ENCODE data around the gene VCL.

VCL gene

DNA sequence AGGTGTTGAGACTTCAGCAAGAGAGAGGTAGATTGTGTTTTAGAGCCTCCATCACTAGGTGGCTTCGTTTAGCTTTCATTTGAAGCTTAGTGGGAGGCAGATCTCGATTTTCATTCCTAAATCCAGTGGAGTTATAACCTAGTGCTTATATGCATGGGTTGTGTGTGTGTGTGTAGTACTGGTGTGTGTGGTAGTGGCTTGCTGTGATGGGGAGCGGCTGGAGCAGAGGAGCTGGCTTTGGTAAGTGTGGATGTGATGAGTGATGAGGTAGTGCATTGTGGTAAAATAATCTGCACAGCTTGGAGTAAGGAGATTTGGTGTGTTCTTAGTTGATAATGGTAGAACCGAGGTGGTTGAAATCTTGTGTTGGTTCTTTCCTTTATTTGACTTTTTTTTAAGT is 109.5 kb downstream of the VCL start:
- Mint-ChIP-seq H3K27ac (peak overlapping the region in 1 of 3 experiments; percentile 28), H3K4me1 (no peaks in the 10 kb centered on the region), H3K27me3 (ENCODE audit: low read depth) (no peaks in the 10 kb centered on the region)

DNA sequence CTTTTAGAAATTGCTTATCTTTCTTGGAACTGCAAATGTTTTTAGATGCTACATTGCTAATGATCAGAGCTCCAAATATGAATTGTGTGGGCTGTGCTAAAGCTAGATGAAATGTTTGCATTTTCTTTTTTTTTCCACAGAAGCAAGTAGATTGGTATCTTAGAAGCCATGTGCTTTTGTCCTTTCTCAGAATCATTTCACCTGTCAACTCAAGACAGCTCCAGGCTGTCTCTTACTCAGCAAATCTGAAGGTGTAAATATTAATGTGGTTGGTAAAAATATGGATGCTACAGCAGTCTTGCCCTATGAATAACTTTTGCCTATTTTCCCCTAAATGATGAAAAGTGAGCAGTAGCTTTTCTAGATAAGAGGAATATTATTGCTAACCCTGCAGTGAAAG is 111.5 kb downstream of the VCL start:
- no peaks in the 10 kb centered on the region for H3K9me3 Mint-ChIP-seq
- H3K36me3 Mint-ChIP-seq (ENCODE audit: low read depth) = peaks cover 88% of the 10 kb centered on the region
- no peaks in the 10 kb centered on the region for H3K27me3 Mint-ChIP-seq (ENCODE audit: low read depth)
- H3K27ac Mint-ChIP-seq = no peak overlapping the region
- no peaks in the 10 kb centered on the region for H3K4me1 Mint-ChIP-seq
- TF ChIP-seq CTCF (IDR thresholded peaks at IDR 0.05; ENCODE audit: unreplicated experiment in 3 of 3) = no peak
- H3K4me3 Mint-ChIP-seq = no peak overlapping the region

More for the DNA sequence above, 109.5 kb downstream of the VCL start:
- Mint-ChIP-seq H3K4me3 (no peak overlapping the region), H3K36me3 (ENCODE audit: low read depth) (peaks cover 90% of the 10 kb centered on the region), H3K9me3 (no peaks in the 10 kb centered on the region)
- no peak for TF ChIP-seq CTCF (IDR thresholded peaks at IDR 0.05; ENCODE audit: unreplicated experiment in 3 of 3)

DNA sequence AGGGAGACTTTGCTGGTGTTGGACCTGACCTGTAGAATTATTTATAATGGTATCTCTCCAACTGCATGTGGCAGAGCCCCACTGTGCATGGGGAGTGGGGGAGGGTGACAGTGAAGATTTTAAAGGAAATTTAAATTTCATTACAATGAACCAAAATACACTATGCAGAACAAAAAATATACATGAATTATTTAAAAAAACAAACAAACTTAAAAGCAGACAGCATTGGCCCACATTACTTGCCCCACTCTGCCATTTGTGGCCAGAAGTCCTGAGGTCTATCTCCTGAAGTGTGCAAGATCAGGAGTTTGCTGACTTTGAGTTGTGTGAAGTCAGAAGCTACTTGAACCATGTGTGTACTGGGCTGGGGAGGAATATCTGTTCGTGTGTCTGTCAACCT is 112.2 kb downstream of the VCL start:
- no peaks in the 10 kb centered on the region for H3K4me1 Mint-ChIP-seq
- H3K9me3 Mint-ChIP-seq = no peaks in the 10 kb centered on the region
- no peaks in the 10 kb centered on the region for H3K27me3 Mint-ChIP-seq (ENCODE audit: low read depth)

DNA sequence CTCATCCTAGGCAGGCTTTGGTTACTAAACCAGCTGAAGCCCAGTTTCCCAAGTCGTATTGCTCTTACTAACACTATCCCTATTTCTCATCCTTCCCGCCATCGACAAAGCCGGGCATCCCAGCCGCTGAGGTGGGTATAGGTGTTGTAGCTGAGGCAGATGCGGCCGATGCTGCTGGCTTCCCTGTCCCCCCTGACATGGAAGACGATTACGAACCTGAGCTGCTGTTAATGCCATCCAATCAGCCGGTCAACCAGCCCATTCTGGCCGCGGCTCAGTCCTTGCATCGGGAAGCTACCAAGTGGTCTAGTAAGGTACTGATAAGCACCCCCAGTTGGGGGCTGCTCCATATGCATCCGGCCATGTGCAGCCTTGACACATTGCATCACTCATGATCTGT is 113.9 kb downstream of the VCL start:
- H3K4me3 Mint-ChIP-seq = no peak overlapping the region
- H3K27ac Mint-ChIP-seq = no peak overlapping the region
- no peaks in the 10 kb centered on the region for H3K9me3 Mint-ChIP-seq
- peaks cover 91% of the 10 kb centered on the region for H3K36me3 Mint-ChIP-seq (ENCODE audit: low read depth)
- H3K27me3 Mint-ChIP-seq (ENCODE audit: low read depth) = no peaks in the 10 kb centered on the region
- TF ChIP-seq CTCF (IDR thresholded peaks at IDR 0.05; ENCODE audit: unreplicated experiment in 3 of 3) = no peak
- no peaks in the 10 kb centered on the region for H3K4me1 Mint-ChIP-seq

More for the DNA sequence above, 112.2 kb downstream of the VCL start:
- no peak overlapping the region for H3K27ac Mint-ChIP-seq
- peaks cover 88% of the 10 kb centered on the region for H3K36me3 Mint-ChIP-seq (ENCODE audit: low read depth)
- no peak for TF ChIP-seq CTCF (IDR thresholded peaks at IDR 0.05; ENCODE audit: unreplicated experiment in 3 of 3)
- H3K4me3 Mint-ChIP-seq = no peak overlapping the region

DNA sequence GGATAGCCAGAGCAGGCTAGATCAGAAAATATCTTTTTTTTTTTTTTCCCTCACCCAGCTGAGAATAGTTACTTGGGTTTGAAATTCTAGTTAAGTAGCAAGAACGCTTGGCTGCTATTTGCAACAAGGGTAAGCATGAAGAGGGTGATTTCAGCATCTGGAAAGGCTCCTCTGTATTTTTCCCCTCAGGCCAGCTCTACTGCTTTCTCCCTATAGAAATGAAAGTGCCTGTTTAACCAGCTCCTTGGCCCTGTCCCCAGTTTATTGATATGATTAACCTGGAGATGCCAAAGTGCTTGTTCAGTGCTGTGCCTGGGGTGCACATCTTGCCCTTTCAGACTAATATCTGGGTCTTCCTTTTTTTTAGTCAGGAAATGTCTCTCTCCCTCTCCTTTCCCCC is 115.6 kb downstream of the VCL start:
- Mint-ChIP-seq H3K36me3 (ENCODE audit: low read depth) (peaks cover 93% of the 10 kb centered on the region), H3K4me3 (no peak overlapping the region), H3K27ac (peak overlapping the region in 1 of 3 experiments; percentile 8), H3K9me3 (no peaks in the 10 kb centered on the region), H3K4me1 (no peaks in the 10 kb centered on the region), H3K27me3 (ENCODE audit: low read depth) (no peaks in the 10 kb centered on the region)
- no peak for TF ChIP-seq CTCF (IDR thresholded peaks at IDR 0.05; ENCODE audit: unreplicated experiment in 3 of 3)

DNA sequence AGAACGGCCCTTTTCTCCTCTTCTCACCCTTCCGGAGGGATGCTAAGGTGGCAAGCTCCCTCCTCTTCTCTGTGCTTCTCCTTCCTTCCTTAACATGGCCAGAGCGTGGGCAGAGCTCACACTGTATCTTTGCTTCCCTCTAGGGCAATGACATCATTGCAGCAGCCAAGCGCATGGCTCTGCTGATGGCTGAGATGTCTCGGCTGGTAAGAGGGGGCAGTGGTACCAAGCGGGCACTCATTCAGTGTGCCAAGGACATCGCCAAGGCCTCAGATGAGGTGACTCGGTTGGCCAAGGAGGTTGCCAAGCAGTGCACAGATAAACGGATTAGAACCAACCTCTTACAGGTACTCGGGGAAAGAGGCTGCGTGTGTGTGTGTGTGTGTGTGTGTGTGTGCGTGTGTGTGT is 116.1 kb downstream of the VCL start:
- Mint-ChIP-seq H3K27me3 (ENCODE audit: low read depth) (no peaks in the 10 kb centered on the region), H3K9me3 (no peaks in the 10 kb centered on the region), H3K27ac (peak overlapping the region in 1 of 3 experiments; percentile 8), H3K4me1 (peaks cover 3% of the 10 kb centered on the region), H3K36me3 (ENCODE audit: low read depth) (peaks cover 94% of the 10 kb centered on the region), H3K4me3 (no peak overlapping the region)
- TF ChIP-seq CTCF (IDR thresholded peaks at IDR 0.05; ENCODE audit: unreplicated experiment in 3 of 3) = no peak
